Uterus (tissue), 4 donors: ENCODE data around the gene C1orf159. TPM values are rescaled to one million over a fixed set of nuclear protein-coding genes. Genes with fewer than 3 reads are reported as not detected.
"Not testable (repeated sequence)": the region's sequence is repeated elsewhere in the genome, so short reads cannot be mapped to it uniquely, and the experiment has no call there.

Source experiments
- DNase-seq, 2 donors: peaks; one replicate each; pipeline ENCODE4 v3.0.0-alpha.2; 2019 to 2020
- H3K27ac ChIP-seq, 2 donors: fragments of 200-600 bp; sonication (generic); 1 replicate in 1 of 2; 2 replicates in 1 of 2; pipeline ENCODE4 v1.5.1; 2016 to 2018
- H3K27me3 ChIP-seq, 2 donors: fragments of 200-600 bp; sonication (generic); one replicate each; pipeline ENCODE4 v1.5.1; 2018 to 2019; ENCODE audit warnings: control low read depth in 1 of 2
- H3K36me3 ChIP-seq, 2 donors: fragments of 200-600 bp; sonication (generic); one replicate each; pipeline ENCODE4 v1.5.1; 2019; ENCODE audit warnings: control low read depth in 1 of 2
- H3K4me1 ChIP-seq, 2 donors: fragments of 200-600 bp; sonication (generic); one replicate each; pipeline ENCODE4 v1.5.1; 2018 to 2019; ENCODE audit warnings: control low read depth in 1 of 2
- H3K4me3 ChIP-seq, 2 donors: fragments of 200-600 bp; sonication (generic); 1 replicate in 1 of 2; 2 replicates in 1 of 2; pipeline ENCODE4 v1.5.1; 2018 to 2019; ENCODE audit warnings: mild to moderate bottlenecking in 1 of 2
- H3K9me3 ChIP-seq, 2 donors: fragments of 200-600 bp; sonication (generic); one replicate each; pipeline ENCODE4 v1.5.1; 2019; ENCODE audit warnings: control low read depth in 1 of 2
- CTCF ChIP-seq, 4 experiments: fragments of 200-600 bp in 2 of 4; fragments of 450-650 bp in 2 of 4; sonication (generic) in 2 of 4; IDR thresholded peaks; one replicate each; pipeline ENCODE4 v1.5.1; 2016 to 2019; ENCODE audit warnings: antibody characterized with exemption in 4 of 4, mild to moderate bottlenecking in 2 of 4, moderate library complexity in 1 of 4
- POLR2A ChIP-seq, 2 donors: fragments of 450-650 bp; IDR thresholded peaks; one replicate each; pipeline ENCODE4 v1.6.1; 2016; ENCODE audit warnings: antibody characterized with exemption in 2 of 2, mild to moderate bottlenecking in 1 of 2, moderate library complexity in 1 of 2
- intact Hi-C: fragments of 100-400 bp; cut with DNase I; formaldehyde crosslinking; loops from one replicate; pipeline ENCODE4 v1.15.1; 2023; ENCODE audit warnings: low total_unique reads
- total RNA-seq, 4 donors: library from RNA; depleted of rRNA in 3 of 4; stranded (reverse); fragments of >200 nt in 3 of 4; gene quantifications; one replicate each; pipeline versions ENCODE4 v1.1.0 to v1.2.4, GENCODE V29; 2014 to 2023
- donor health status: DM: yes; HTN: yes; CAD: no.

C1orf159 gene
- total RNA-seq, 4 donors from 2014 or later, result 4.9 to 20.0 (median 17.9) TPM

- Histone ChIP-seq H3K36me3 (no peaks in the 10 kb centered on the region), H3K4me3 (no peak overlapping the region), H3K9me3 (no peaks in the 10 kb centered on the region), H3K27ac (no peak overlapping the region), H3K27me3 (peaks cover 9 to 13% of the 10 kb centered on the region in 2 donors), H3K4me1 (no peaks in the 10 kb centered on the region)
- no peak for TF ChIP-seq POLR2A (IDR thresholded peaks at IDR 0.05)
- TF ChIP-seq CTCF (IDR thresholded peaks at IDR 0.05), result no peak
- DNase-seq, result no peak
- intact Hi-C loops, result no loop called here
Observed at GRCh38 chr1:1058088-1058905, 57.6 kb downstream of the C1orf159 start.

GRCh38 chr1:1057769-1058087 is 58.2 kb downstream of the C1orf159 start:
- DNase-seq, H3K4me1 ChIP-seq, H3K9me3 ChIP-seq, intact Hi-C loops, H3K36me3 ChIP-seq, H3K4me3 ChIP-seq, H3K27ac ChIP-seq: not testable (repeated sequence)
- peaks cover 9 to 13% of the 10 kb centered on the region in 2 donors for H3K27me3 ChIP-seq

GRCh38 chr1:1055841-1056736 is 59.8 kb downstream of the C1orf159 start:
- Histone ChIP-seq H3K4me1 (no peaks in the 10 kb centered on the region), H3K27ac (no peak overlapping the region), H3K27me3 (peaks cover 9% of the 10 kb centered on the region in 2 donors), H3K4me3 (no peak overlapping the region), H3K9me3 (no peaks in the 10 kb centered on the region), H3K36me3 (no peaks in the 10 kb centered on the region)
- no peak for DNase-seq
- intact Hi-C loops, result no loop called here
- TF ChIP-seq POLR2A (IDR thresholded peaks at IDR 0.05), result no peak
- no peak for TF ChIP-seq CTCF (IDR thresholded peaks at IDR 0.05)

DNA sequence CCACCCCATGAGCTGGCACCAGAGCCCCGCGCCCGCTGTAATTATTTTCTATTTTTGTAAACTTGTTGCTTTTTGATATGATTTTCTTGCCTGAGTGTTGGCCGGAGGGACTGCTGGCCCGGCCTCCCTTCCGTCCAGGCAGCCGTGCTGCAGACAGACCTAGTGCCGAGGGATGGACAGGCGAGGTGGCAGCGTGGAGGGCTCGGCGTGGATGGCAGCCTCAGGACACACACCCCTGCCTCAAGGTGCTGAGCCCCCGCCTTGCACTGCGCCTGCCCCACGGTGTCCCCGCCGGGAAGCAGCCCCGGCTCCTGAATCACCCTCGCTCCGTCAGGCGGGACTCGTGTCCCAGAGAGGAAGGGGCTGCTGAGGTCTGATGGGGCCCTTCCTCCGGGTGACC is 60.9 kb downstream of the C1orf159 start:
- H3K36me3 ChIP-seq, result no peaks in the 10 kb centered on the region
- TF ChIP-seq CTCF (IDR thresholded peaks at IDR 0.05) (no peak), POLR2A (IDR thresholded peaks at IDR 0.05) (no peak)
- H3K27me3 ChIP-seq, result peaks cover 1 to 6% of the 10 kb centered on the region in 2 donors
- H3K4me3 ChIP-seq, result no peak overlapping the region
- no peak for DNase-seq
- no peak overlapping the region for H3K27ac ChIP-seq
- no peaks in the 10 kb centered on the region for H3K9me3 ChIP-seq
- no peaks in the 10 kb centered on the region for H3K4me1 ChIP-seq
- intact Hi-C loops, result no loop called here

DNA sequence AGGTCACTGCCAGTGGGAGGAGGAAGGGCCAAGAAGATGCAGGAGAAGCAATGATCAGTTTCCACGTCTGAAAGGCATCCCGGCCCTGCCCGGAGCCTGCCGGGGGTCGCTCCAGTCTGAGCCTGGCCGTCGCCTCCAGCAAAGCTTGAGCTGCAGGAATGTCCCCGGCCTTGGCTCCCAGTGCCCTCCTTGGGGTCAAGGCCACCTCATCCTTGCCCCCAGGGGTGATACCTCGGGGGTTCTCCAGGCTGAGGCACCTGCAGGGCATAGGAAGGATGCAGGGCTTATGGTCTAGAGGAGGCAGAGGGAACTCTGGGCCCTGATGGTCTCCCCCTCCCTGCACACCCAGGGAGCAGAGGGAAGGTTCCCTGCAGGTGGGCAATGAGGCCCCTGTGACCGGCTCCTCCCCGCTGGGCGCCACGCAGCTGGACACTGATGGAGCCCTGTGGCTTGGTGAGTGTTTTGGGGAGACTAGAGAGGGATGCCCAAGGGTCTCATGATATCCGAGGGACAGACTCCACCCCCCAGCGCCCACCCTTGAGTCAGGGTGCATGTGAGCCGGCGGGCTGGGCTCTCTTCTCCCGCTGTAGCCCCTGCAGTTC is 61.7 kb downstream of the C1orf159 start:
- no peak for DNase-seq
- intact Hi-C loops, result no loop called here
- no peak overlapping the region for H3K27ac ChIP-seq
- H3K4me1 ChIP-seq, result no peaks in the 10 kb centered on the region
- TF ChIP-seq POLR2A (IDR thresholded peaks at IDR 0.05) (no peak), CTCF (IDR thresholded peaks at IDR 0.05) (no peak)
- no peak overlapping the region for H3K4me3 ChIP-seq
- peaks cover 0 to 4% of the 10 kb centered on the region in 2 donors for H3K27me3 ChIP-seq
- H3K9me3 ChIP-seq, result no peaks in the 10 kb centered on the region
- H3K36me3 ChIP-seq, result no peaks in the 10 kb centered on the region
